GM19099 (cell line): ENCODE data around the gene TAS2R13.

Experiments
- POLR2A ChIP-seq: IDR thresholded peaks from 3 replicates; pipeline ENCODE4 v1.6.1; 2011; ENCODE audit warnings: low read depth; ENCODE audit not compliant: insufficient read length; ENCODE audit errors: extremely low read depth

Gene TAS2R13

GRCh38 chr12:10909462-10909861 is at the start of gene TAS2R13:
Gene TAS2R13 (minus strand): TSS chr12:10909562. CDS start chr12:10909298, 264 bp downstream.
- no peak for TF ChIP-seq POLR2A

GRCh38 chr12:10957741-10958140 is 48.4 kb upstream of the TAS2R13 start:
- TF ChIP-seq POLR2A: no peak

- TF ChIP-seq POLR2A: no peak
Measured at GRCh38 chr12:10956085-10956484, 46.7 kb upstream of the TAS2R13 start.

GRCh38 chr12:10952645-10953044 is 43.3 kb upstream of the TAS2R13 start:
- TF ChIP-seq POLR2A: no peak

GRCh38 chr12:10943167-10943566 is 33.8 kb upstream of the TAS2R13 start:
- TF ChIP-seq POLR2A: no peak

- TF ChIP-seq POLR2A: no peak
Measured at GRCh38 chr12:10941916-10942607, 32.7 kb upstream of the TAS2R13 start.

GRCh38 chr12:10941369-10941768 is 32.0 kb upstream of the TAS2R13 start:
- no peak for TF ChIP-seq POLR2A

GRCh38 chr12:10940389-10940788 is 31.0 kb upstream of the TAS2R13 start:
- no peak for TF ChIP-seq POLR2A

- no peak for TF ChIP-seq POLR2A
Measured at GRCh38 chr12:10939163-10939562, 29.8 kb upstream of the TAS2R13 start, which contains the start of gene TAS2R14. Gene TAS2R14 (minus strand): TSS chr12:10939263. CDS start chr12:10939207, 56 bp downstream.

- TF ChIP-seq POLR2A: no peak
Measured at GRCh38 chr12:10936506-10936905, 27.1 kb upstream of the TAS2R13 start.

GRCh38 chr12:10928746-10929286 is 19.5 kb upstream of the TAS2R13 start, which contains the start of gene PRH2:
Gene PRH2 (plus strand): TSS chr12:10929236. CDS start chr12:10929274, 38 bp downstream.
- no peak for TF ChIP-seq POLR2A

GRCh38 chr12:10926269-10926668 is 16.9 kb upstream of the TAS2R13 start:
- TF ChIP-seq POLR2A: no peak

GRCh38 chr12:10919809-10920208 is 10.4 kb upstream of the TAS2R13 start:
- TF ChIP-seq POLR2A: no peak

- no peak for TF ChIP-seq POLR2A
Measured at GRCh38 chr12:10910380-10910779, 1.0 kb upstream of the TAS2R13 start.

GRCh38 chr12:10904686-10905085 is 4.7 kb downstream of the TAS2R13 start:
- TF ChIP-seq POLR2A: no peak

GRCh38 chr12:10901427-10901826 is 7.9 kb downstream of the TAS2R13 start:
- TF ChIP-seq POLR2A: no peak
